ENCODE measurements around the gene BTBD8.

DNA sequence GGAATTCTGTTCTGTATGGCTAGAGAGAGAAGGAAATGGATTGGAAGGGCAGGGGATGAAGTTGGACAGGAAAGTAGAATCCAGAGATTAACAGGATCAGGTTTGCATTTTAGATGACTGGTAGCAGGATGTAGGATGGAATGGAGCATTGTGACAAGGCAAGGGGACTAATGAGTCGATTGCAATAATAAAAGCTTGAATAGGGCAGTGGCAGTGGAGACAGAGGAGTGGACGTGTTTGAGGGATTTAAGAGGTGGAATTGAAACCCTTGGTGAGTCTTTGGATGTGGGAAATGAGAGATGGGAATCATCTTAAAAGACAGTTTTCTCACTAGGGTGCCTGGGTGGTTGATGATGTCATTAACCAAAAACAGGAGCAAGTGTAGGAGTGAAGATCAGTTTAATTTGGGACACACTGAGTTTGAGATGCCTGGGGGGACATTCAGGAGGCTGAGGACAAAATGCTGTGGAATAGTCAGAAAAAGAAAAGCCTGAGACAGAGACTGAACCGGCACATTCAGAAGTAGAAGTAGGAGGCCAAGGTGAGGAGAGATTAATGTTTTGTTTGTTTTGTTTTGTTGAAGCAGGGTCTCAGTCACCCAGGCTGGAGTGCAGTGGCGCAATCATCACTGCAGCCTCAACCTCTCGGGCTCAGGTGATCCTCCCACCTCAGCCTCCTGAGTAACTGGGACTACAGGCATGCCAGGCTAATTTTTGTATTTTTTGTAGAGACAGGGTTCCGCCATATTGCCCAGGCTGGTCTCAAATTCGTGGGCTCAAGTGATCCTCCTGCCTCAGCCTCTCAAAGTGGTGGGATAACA lies 108.5 kb downstream of the BTBD8 start:
- TF ChIP-seq, protein P1, sequence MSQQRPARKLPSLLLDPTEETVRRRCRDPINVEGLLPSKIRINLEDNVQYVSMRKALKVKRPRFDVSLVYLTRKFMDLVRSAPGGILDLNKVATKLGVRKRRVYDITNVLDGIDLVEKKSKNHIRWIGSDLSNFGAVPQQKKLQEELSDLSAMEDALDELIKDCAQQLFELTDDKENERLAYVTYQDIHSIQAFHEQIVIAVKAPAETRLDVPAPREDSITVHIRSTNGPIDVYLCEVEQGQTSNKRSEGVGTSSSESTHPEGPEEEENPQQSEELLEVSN (IDR thresholded peaks at IDR 0.05; ENCODE audit: borderline replicate concordance in 1 of 2, extremely low read depth in 1 of 2, insufficient read depth in 1 of 2, insufficient read length in 1 of 2, low read depth in 1 of 2, low read length in 1 of 2, poor library complexity in 1 of 2, severe bottlenecking in 1 of 2) = no peak
- TF ChIP-seq SMARCC2 (IDR thresholded peaks at IDR 0.05; ENCODE audit: low read depth) (no peak), RB1 (IDR thresholded peaks at IDR 0.05; ENCODE audit: low read depth) (no peak), SRF (CRISPR knock-in tag; IDR thresholded peaks at IDR 0.05) (no peak), RAD21 (CRISPR knock-in tag; conservative IDR thresholded peaks at IDR 0.05 in 1 of 2, IDR thresholded peaks at IDR 0.05 in 1 of 2) (no peak), SIN3A (IDR thresholded peaks at IDR 0.05; ENCODE audit: borderline replicate concordance in 2 of 2, control insufficient read depth in 1 of 2, low read depth in 2 of 2, low read length in 2 of 2) (no peak), SMAD2 (IDR thresholded peaks at IDR 0.05; ENCODE audit: low read depth, low read length) (no peak), ZNF507 (tag; conservative IDR thresholded peaks at IDR 0.05) (no peak), POLR2A (conservative IDR thresholded peaks at IDR 0.05) (no peak), MED1 (CRISPR knock-in tag; IDR thresholded peaks at IDR 0.05; ENCODE audit: borderline replicate concordance) (no peak)
- TF ChIP-seq, protein P2, sequence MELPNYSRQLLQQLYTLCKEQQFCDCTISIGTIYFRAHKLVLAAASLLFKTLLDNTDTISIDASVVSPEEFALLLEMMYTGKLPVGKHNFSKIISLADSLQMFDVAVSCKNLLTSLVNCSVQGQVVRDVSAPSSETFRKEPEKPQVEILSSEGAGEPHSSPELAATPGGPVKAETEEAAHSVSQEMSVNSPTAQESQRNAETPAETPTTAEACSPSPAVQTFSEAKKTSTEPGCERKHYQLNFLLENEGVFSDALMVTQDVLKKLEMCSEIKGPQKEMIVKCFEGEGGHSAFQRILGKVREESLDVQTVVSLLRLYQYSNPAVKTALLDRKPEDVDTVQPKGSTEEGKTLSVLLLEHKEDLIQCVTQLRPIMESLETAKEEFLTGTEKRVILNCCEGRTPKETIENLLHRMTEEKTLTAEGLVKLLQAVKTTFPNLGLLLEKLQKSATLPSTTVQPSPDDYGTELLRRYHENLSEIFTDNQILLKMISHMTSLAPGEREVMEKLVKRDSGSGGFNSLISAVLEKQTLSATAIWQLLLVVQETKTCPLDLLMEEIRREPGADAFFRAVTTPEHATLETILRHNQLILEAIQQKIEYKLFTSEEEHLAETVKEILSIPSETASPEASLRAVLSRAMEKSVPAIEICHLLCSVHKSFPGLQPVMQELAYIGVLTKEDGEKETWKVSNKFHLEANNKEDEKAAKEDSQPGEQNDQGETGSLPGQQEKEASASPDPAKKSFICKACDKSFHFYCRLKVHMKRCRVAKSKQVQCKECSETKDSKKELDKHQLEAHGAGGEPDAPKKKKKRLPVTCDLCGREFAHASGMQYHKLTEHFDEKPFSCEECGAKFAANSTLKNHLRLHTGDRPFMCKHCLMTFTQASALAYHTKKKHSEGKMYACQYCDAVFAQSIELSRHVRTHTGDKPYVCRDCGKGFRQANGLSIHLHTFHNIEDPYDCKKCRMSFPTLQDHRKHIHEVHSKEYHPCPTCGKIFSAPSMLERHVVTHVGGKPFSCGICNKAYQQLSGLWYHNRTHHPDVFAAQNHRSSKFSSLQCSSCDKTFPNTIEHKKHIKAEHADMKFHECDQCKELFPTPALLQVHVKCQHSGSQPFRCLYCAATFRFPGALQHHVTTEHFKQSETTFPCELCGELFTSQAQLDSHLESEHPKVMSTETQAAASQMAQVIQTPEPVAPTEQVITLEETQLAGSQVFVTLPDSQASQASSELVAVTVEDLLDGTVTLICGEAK (IDR thresholded peaks at IDR 0.05) = no peak
- TF ChIP-seq, protein P2 (CRISPR knock-in tag; IDR thresholded peaks at IDR 0.05) = no peak
- TF ChIP-seq, protein P3, sequence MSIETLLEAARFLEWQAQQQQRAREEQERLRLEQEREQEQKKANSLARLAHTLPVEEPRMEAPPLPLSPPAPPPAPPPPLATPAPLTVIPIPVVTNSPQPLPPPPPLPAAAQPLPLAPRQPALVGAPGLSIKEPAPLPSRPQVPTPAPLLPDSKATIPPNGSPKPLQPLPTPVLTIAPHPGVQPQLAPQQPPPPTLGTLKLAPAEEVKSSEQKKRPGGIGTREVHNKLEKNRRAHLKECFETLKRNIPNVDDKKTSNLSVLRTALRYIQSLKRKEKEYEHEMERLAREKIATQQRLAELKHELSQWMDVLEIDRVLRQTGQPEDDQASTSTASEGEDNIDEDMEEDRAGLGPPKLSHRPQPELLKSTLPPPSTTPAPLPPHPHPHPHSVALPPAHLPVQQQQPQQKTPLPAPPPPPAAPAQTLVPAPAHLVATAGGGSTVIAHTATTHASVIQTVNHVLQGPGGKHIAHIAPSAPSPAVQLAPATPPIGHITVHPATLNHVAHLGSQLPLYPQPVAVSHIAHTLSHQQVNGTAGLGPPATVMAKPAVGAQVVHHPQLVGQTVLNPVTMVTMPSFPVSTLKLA (conservative IDR thresholded peaks at IDR 0.05) = no peak
- TF ChIP-seq, protein P4, sequence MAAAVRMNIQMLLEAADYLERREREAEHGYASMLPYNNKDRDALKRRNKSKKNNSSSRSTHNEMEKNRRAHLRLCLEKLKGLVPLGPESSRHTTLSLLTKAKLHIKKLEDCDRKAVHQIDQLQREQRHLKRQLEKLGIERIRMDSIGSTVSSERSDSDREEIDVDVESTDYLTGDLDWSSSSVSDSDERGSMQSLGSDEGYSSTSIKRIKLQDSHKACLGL (CRISPR knock-in tag; IDR thresholded peaks at IDR 0.05; ENCODE audit: borderline replicate concordance, poor library complexity, severe bottlenecking) = no peak

Measured in K562 (cell line).